ENCODE results near the gene TNS1.

- TF ChIP-seq CTCF (IDR thresholded peaks at IDR 0.05; ENCODE audit: insufficient read depth, low read depth, low read length) (no peak), EZH2 (IDR thresholded peaks at IDR 0.05; ENCODE audit: insufficient read depth, low read length) (no peak)
Observed at GRCh38 chr2:217909156-217909820, 93.5 kb downstream of the TNS1 start.
